NB4 (cell line): ENCODE data around the gene KRT2.

ENCODE experiments used
- CTCF ChIP-seq: IDR thresholded peaks from one replicate; pipeline ENCODE4 v1.5.1; 2012; ENCODE audit warnings: low read depth, low read length
- MYC ChIP-seq: IDR thresholded peaks from 2 replicates; pipeline ENCODE4 v1.6.1; 2011; ENCODE audit warnings: low read depth, low read length

GRCh38 chr12:52699960-52700359, 47.9 kb upstream of the KRT2 start:
- no peak for TF ChIP-seq CTCF
- no peak for TF ChIP-seq MYC
